ENCODE data around the gene KLHL2. TPM values are rescaled to one million over a fixed set of nuclear protein-coding genes. Genes with fewer than 3 reads are reported as not detected.
"Not testable (repeated sequence)": the region's sequence is repeated elsewhere in the genome, so short reads cannot be mapped to it uniquely, and the experiment has no call there.

The KLHL2 gene
- total RNA-seq, 1 donor from 2014 or later: 10.6 TPM

GRCh38 chr4:165336743-165337142 lies 129.4 kb downstream of the KLHL2 start:
- Mint-ChIP-seq H3K27me3 (ENCODE audit: unreplicated experiment) (no peaks in the 10 kb centered on the region), H3K4me1 (ENCODE audit: unreplicated experiment) (peaks cover 12% of the 10 kb centered on the region), H3K9me3 (ENCODE audit: unreplicated experiment) (no peaks in the 10 kb centered on the region), H3K27ac (ENCODE audit: unreplicated experiment) (no peak overlapping the region), H3K4me3 (ENCODE audit: unreplicated experiment) (no peak overlapping the region), H3K36me3 (ENCODE audit: low read depth, unreplicated experiment) (peaks cover 7% of the 10 kb centered on the region)
- TF ChIP-seq CTCF (IDR thresholded peaks at IDR 0.05; ENCODE audit: unreplicated experiment): no peak
- DNase-seq (ENCODE audit: low spot score): no peak

GRCh38 chr4:165342340-165342739 lies 135.0 kb downstream of the KLHL2 start:
- not testable (repeated sequence) for H3K36me3 Mint-ChIP-seq (ENCODE audit: low read depth, unreplicated experiment); H3K27ac Mint-ChIP-seq (ENCODE audit: unreplicated experiment); DNase-seq (ENCODE audit: low spot score); H3K4me1 Mint-ChIP-seq (ENCODE audit: unreplicated experiment); H3K27me3 Mint-ChIP-seq (ENCODE audit: unreplicated experiment); H3K9me3 Mint-ChIP-seq (ENCODE audit: unreplicated experiment); H3K4me3 Mint-ChIP-seq (ENCODE audit: unreplicated experiment)

- DNase-seq (ENCODE audit: low spot score): no peak
- no peak for TF ChIP-seq CTCF (IDR thresholded peaks at IDR 0.05; ENCODE audit: unreplicated experiment)
- Mint-ChIP-seq H3K36me3 (ENCODE audit: low read depth, unreplicated experiment) (no peaks in the 10 kb centered on the region), H3K27ac (ENCODE audit: unreplicated experiment) (no peak overlapping the region), H3K4me3 (ENCODE audit: unreplicated experiment) (no peak overlapping the region), H3K4me1 (ENCODE audit: unreplicated experiment) (no peaks in the 10 kb centered on the region), H3K27me3 (ENCODE audit: unreplicated experiment) (no peaks in the 10 kb centered on the region), H3K9me3 (ENCODE audit: unreplicated experiment) (no peaks in the 10 kb centered on the region)
These were observed 136.2 kb downstream of the KLHL2 start for GRCh38 chr4:165343353-165344191.

- no peak overlapping the region for H3K27ac Mint-ChIP-seq (ENCODE audit: unreplicated experiment)
- H3K4me1 Mint-ChIP-seq (ENCODE audit: unreplicated experiment): no peaks in the 10 kb centered on the region
- TF ChIP-seq CTCF (IDR thresholded peaks at IDR 0.05; ENCODE audit: unreplicated experiment): no peak
- no peak overlapping the region for H3K4me3 Mint-ChIP-seq (ENCODE audit: unreplicated experiment)
- no peaks in the 10 kb centered on the region for H3K27me3 Mint-ChIP-seq (ENCODE audit: unreplicated experiment)
- no peak for DNase-seq (ENCODE audit: low spot score)
- H3K36me3 Mint-ChIP-seq (ENCODE audit: low read depth, unreplicated experiment): no peaks in the 10 kb centered on the region
- no peaks in the 10 kb centered on the region for H3K9me3 Mint-ChIP-seq (ENCODE audit: unreplicated experiment)
These were observed 138.5 kb downstream of the KLHL2 start for GRCh38 chr4:165345666-165346417.

GRCh38 chr4:165347647-165348569 lies 140.5 kb downstream of the KLHL2 start:
- no peaks in the 10 kb centered on the region for H3K9me3 Mint-ChIP-seq (ENCODE audit: unreplicated experiment)
- H3K36me3 Mint-ChIP-seq (ENCODE audit: low read depth, unreplicated experiment): no peaks in the 10 kb centered on the region
- H3K27ac Mint-ChIP-seq (ENCODE audit: unreplicated experiment): no peak overlapping the region
- DNase-seq (ENCODE audit: low spot score): no peak
- no peaks in the 10 kb centered on the region for H3K27me3 Mint-ChIP-seq (ENCODE audit: unreplicated experiment)
- no peak overlapping the region for H3K4me3 Mint-ChIP-seq (ENCODE audit: unreplicated experiment)
- no peak for TF ChIP-seq CTCF (IDR thresholded peaks at IDR 0.05; ENCODE audit: unreplicated experiment)
- no peaks in the 10 kb centered on the region for H3K4me1 Mint-ChIP-seq (ENCODE audit: unreplicated experiment)
